Measurements from ENCODE around the gene RAB34. TPM values are rescaled to one million over a fixed set of nuclear protein-coding genes. Genes with fewer than 3 reads are reported as not detected.
"Not testable (repeated sequence)": the region's sequence is repeated elsewhere in the genome, so short reads cannot be mapped to it uniquely, and the experiment has no call there.

The RAB34 gene
- total RNA-seq, 1 donor from 2014 or later, result 153 TPM

GRCh38 chr17:28737316-28737715 is 19.6 kb upstream of the RAB34 start:
- peaks cover 2% of the 10 kb centered on the region for H3K36me3 Mint-ChIP-seq (ENCODE audit: unreplicated experiment)
- no peaks in the 10 kb centered on the region for H3K27me3 Mint-ChIP-seq (ENCODE audit: unreplicated experiment)
- peaks cover 6% of the 10 kb centered on the region for H3K4me1 Mint-ChIP-seq (ENCODE audit: unreplicated experiment)
- no peaks in the 10 kb centered on the region for H3K9me3 Mint-ChIP-seq (ENCODE audit: unreplicated experiment)
- no peak overlapping the region for H3K27ac Mint-ChIP-seq (ENCODE audit: unreplicated experiment)
- TF ChIP-seq CTCF (IDR thresholded peaks at IDR 0.05), result no peak
- DNase-seq (ENCODE audit: extremely low spot score, unreplicated experiment), result no peak
- no peak overlapping the region for H3K4me3 Mint-ChIP-seq (ENCODE audit: unreplicated experiment)

DNA sequence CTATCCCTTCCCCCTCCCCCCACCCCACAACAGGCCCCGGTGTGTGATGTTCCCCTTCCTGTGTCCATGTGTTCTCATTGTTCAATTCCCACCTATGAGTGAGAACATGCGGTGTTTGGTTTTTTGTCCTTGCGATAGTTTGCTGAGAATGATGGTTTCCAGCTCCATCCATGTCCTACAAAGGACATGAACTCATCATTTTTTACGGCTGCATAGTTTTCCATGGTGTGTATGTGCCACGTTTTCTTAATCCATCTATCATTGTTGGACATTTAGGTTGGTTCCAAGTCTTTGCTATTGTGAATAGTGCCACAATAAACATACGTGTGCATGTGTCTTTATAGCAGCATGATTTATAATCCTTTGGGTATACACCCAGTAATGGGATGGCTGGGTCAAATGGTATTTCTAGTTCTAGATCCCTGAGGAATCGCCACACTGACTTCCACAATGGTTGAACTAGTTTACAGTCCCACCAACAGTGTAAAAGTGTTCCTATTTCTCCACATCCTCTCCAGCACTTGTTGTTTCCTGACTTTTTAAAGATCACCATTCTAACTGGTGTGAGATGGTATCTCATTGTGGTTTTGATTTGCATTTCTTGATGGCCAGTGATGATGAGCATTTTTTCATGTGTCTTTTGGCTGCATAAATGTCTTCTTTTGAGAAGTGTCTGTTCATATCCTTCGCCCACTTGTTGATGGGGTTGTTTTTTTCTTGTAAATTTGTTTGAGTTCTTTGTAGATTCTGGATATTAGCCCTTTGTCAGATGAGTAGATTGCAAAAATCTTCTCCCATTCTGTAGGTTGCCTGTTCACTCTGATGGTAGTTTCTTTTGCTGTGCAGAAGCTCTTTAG is 18.5 kb upstream of the RAB34 start:
- not testable (repeated sequence) for H3K9me3 Mint-ChIP-seq (ENCODE audit: unreplicated experiment); H3K4me3 Mint-ChIP-seq (ENCODE audit: unreplicated experiment); H3K36me3 Mint-ChIP-seq (ENCODE audit: unreplicated experiment); H3K27me3 Mint-ChIP-seq (ENCODE audit: unreplicated experiment); H3K27ac Mint-ChIP-seq (ENCODE audit: unreplicated experiment); H3K4me1 Mint-ChIP-seq (ENCODE audit: unreplicated experiment); DNase-seq (ENCODE audit: extremely low spot score, unreplicated experiment)

DNA sequence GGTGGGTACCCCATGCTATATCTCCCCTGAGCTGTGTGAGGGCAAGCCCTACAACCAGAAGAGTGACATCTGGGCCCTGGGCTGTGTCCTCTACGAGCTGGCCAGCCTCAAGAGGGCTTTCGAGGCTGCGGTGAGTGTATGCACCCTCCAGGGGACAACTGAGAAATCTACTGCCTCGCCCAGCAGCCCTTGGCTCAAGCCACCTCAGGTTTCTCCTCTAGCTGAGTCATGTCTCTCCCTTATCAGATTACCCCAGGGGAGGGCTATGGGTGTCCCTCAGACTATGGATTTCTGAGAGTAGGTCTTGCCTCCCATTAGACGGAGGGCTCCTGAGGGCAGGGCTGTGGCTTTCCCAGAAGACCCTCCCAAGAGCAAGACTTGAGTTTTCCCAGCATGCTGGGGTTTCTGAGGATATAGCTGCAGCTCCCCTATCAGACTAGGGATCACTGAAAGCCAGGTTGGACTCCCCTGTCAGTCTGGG is 17.6 kb upstream of the RAB34 start:
- Mint-ChIP-seq H3K36me3 (ENCODE audit: unreplicated experiment) (peaks cover 2% of the 10 kb centered on the region), H3K27me3 (ENCODE audit: unreplicated experiment) (no peaks in the 10 kb centered on the region), H3K4me1 (ENCODE audit: unreplicated experiment) (no peaks in the 10 kb centered on the region), H3K27ac (ENCODE audit: unreplicated experiment) (no peak overlapping the region), H3K9me3 (ENCODE audit: unreplicated experiment) (no peaks in the 10 kb centered on the region), H3K4me3 (ENCODE audit: unreplicated experiment) (no peak overlapping the region)
- TF ChIP-seq CTCF (IDR thresholded peaks at IDR 0.05), result no peak
- DNase-seq (ENCODE audit: extremely low spot score, unreplicated experiment), result no peak

DNA sequence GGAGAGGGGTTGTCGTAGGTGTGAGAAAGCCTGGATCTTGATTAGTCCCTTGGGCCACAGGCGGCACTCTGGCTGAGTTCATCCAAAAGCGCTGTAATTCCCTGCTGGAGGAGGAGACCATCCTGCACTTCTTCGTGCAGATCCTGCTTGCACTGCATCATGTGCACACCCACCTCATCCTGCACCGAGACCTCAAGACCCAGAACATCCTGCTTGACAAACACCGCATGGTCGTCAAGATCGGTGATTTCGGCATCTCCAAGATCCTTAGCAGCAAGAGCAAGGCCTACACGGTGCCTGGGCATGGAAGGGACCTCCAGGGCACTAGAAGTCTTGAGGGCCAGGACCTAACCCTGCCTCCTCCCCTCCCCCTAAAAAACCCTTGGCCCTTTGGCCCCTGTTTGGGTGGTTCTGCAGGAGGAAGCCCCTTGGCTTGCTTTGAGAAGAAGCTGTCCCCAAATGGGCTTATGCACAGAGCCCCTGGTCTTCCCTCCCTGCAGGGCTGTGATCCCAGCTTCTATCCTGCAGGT is 17.1 kb upstream of the RAB34 start:
- DNase-seq (ENCODE audit: extremely low spot score, unreplicated experiment), result no peak
- H3K4me1 Mint-ChIP-seq (ENCODE audit: unreplicated experiment), result no peaks in the 10 kb centered on the region

DNA sequence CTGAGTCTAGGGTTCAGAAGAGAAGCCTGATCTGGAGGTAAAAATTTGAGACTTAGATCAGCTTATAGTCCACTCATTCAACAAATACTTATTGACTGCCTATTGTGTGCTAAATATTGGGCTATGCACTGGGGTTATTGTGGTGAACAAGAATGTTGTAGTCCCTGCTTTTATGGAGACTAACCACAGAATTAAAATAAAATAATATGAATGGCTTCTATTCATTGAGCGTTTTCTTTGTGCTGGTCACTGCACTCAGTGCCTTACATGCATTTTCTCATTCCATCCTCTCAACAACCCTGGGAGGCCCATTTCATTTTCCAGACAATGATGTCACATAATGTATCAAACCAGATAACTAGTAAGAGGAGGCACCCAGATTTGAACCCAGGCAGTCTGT is 15.7 kb upstream of the RAB34 start:
- no peaks in the 10 kb centered on the region for H3K36me3 Mint-ChIP-seq (ENCODE audit: unreplicated experiment)
- H3K27me3 Mint-ChIP-seq (ENCODE audit: unreplicated experiment), result no peaks in the 10 kb centered on the region
- peaks cover 4% of the 10 kb centered on the region for H3K4me1 Mint-ChIP-seq (ENCODE audit: unreplicated experiment)
- H3K4me3 Mint-ChIP-seq (ENCODE audit: unreplicated experiment), result no peak overlapping the region
- H3K27ac Mint-ChIP-seq (ENCODE audit: unreplicated experiment), result no peak overlapping the region
- DNase-seq (ENCODE audit: extremely low spot score, unreplicated experiment), result no peak
- TF ChIP-seq CTCF (IDR thresholded peaks at IDR 0.05), result no peak
- no peaks in the 10 kb centered on the region for H3K9me3 Mint-ChIP-seq (ENCODE audit: unreplicated experiment)

More for the DNA sequence above, 17.1 kb upstream of the RAB34 start:
- H3K27ac Mint-ChIP-seq (ENCODE audit: unreplicated experiment), result no peak overlapping the region
- no peak overlapping the region for H3K4me3 Mint-ChIP-seq (ENCODE audit: unreplicated experiment)
- H3K9me3 Mint-ChIP-seq (ENCODE audit: unreplicated experiment), result no peaks in the 10 kb centered on the region
- peaks cover 2% of the 10 kb centered on the region for H3K36me3 Mint-ChIP-seq (ENCODE audit: unreplicated experiment)
- no peaks in the 10 kb centered on the region for H3K27me3 Mint-ChIP-seq (ENCODE audit: unreplicated experiment)
- no peak for TF ChIP-seq CTCF (IDR thresholded peaks at IDR 0.05)

All from osteocyte (in vitro differentiated cells).